ENCODE results near the gene BBS4.
"Not testable (repeated sequence)": the region's sequence is repeated elsewhere in the genome, so short reads cannot be mapped to it uniquely, and the experiment has no call there.

Gene BBS4

DNA sequence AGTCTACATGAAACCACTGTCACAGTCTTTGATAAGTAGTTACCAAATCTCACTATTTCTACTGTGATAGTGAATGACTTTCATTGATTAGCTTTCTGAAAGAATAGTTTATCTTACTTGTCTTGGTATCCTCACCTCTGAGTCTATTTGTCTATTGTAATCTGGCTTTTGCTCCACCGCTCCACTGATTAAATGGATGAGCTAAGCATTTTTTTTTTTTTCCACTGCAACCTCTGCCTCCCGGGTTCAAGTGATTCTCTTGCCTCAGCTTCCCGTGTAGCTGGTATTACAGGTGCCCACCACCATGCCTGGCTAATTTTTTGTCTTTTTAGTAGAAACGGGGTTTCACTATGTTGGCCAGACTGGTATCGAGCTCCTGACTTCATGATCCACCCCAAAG lies 12.9 kb downstream of the BBS4 start:
- DNase-seq (ENCODE audit: low spot score) = no peak

DNA sequence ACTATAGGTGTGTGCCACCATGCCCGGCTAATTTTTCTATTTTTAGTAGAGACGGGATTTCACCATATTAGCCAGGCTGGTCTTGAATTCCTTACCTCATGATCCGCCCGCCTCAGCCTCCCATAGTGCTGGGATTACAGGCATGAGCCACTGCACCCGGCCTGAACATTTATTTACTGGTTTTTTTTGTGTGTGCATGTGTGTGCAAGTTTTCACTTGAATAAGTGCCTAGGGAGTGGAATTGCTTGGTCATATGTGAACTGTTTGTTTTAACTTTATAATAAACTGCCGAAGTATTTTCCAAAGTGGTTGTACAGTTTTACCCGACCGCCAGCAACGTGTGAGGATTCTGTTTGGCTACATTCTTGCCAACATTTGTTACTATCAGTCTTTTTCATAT lies 14.1 kb downstream of the BBS4 start:
- no peak for DNase-seq (ENCODE audit: low spot score)

DNA sequence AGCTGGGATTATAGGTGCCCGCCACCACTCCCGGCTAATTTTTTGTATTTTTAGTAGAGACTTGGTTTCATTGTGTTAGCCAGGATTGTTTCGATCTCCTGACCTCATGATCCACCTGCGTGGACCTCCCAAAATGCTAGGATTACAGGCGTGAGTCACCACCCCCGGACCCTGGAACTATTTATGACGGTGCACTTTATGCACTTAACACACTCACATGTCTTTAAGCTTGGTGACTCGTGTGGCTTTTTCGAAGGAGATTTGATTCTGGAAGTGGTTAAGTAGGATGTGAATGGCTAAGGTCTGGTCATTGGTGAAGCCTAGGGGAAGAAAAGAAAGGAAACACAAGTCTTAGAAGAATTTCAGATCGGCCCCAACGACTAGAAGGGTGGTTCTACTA lies 20.3 kb downstream of the BBS4 start:
- no peak for DNase-seq (ENCODE audit: low spot score)

DNA sequence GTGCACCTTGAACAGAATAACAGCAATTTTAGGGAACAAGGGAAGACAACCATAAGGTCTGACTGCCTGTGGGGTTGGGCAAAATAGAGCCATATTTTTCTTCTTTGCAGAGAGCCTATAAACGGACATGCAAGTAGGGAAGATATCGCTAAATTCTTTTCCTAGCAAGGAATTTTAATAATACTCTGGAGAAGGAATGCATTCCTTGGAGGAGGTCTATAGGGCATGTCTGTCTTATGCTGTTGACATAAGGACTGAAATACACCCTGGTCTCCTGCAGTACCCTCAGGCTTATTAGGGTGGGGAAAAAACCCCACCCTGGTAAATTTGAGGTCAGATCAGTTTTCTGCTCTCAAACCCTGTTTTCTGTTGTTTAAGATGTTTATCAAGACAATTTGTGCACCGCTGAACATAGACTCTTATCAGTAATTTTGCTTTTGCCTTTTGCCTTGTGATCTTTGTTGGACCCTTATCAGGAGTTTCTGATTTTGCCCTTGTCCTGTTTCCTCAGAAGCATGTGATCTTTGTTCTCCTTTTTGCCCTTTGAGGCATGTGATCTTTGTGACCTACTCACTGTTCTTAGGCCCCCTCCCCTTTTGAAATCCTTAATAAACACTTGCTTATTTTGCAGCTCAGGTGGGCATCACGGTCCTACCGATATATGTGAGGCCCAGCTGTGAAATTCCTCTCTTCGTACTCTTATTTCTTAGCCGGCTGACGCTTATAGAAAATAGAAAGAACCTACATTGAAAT lies 22.7 kb downstream of the BBS4 start:
- not testable (repeated sequence) for DNase-seq (ENCODE audit: low spot score)

DNA sequence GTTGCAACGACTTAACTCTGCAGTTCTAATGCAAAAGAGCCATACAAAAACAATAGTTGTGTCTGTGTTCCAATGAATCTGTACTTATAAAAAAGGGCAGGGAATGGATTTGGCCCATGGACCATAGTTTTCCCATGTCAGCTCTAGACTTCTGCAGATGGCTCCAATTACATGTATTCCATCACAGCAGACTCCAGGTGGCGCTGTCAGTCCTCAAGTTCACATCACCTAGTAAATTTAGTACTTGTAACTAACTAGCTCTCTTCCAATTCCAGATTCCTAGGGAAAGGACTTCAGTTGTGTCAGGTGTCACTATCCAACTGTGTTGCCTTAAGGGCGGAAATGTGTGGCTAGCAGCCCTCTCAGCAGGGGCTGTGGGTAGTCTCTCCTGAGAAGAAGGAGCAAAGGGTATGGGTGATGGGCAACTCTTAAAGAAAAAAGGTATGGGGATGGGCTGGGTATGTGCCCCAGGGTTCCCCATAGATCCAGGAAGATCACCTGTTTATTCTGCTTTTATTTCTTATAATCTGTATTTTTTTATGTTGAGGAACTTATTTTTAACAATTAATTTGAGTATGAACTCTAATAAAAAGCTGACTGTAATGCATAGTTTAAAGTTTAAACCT lies 36.2 kb downstream of the BBS4 start:
- DNase-seq (ENCODE audit: low spot score) = peak; percentile 63

DNA sequence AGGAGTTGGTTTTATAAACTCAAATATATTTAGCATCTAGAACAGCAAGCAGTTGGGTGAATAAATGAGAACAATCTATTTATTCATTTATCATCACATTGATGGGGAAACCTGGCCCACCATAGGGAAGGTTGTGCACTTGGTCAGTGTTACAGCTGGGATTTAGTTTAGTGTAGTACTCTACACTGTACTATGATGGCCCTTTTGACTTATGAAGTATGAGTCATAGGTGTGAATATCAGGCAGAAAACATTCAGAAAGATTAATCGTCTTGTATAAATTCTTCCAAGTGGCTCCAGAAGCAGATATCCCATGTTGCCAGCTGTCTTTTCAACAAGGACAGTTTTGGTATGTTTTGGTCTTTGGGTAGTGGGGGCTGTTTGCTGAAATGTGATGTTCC lies 38.0 kb downstream of the BBS4 start:
- DNase-seq (ENCODE audit: low spot score) = no peak

DNA sequence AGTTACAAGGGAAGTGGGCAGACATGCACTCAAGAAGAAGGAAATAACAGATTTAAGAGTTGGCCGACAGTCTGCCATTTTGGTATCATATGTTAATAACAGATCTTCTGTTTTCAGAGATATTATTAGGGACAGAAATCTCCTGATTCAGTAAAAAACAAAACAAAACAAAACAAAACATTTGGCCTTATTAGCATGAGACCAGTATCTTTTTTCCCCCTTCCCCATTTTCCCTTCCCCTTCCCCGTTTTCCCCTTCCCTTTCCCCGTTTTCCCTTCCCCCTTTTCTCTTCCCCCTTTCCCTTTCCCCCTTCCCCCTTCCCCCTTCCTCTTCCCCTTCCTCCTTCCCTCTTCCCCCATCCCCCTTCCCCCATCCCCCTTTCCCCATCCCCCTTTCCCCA lies 39.4 kb downstream of the BBS4 start:
- no peak for DNase-seq (ENCODE audit: low spot score)

DNA sequence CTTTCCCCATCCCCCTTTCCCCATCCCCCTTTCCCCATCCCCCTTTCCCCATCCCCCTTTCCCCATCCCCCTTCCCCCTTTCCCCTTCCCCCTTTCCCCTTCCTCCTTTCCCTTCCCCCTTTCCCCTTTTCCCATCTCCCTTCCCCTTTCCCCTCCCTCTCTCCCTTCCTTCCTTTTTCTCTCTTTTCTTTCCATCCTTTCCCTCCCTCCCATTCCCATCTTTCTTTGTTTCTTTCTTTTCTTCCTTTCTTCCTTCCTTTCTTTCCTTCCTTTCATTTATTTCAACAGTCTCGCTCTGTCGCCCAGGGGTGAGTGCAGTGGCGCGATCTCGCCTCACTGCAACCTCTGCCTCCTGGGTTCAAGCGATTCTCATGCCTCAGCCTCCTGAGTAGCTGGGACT lies 39.8 kb downstream of the BBS4 start:
- DNase-seq (ENCODE audit: low spot score) = not testable (repeated sequence)

DNA sequence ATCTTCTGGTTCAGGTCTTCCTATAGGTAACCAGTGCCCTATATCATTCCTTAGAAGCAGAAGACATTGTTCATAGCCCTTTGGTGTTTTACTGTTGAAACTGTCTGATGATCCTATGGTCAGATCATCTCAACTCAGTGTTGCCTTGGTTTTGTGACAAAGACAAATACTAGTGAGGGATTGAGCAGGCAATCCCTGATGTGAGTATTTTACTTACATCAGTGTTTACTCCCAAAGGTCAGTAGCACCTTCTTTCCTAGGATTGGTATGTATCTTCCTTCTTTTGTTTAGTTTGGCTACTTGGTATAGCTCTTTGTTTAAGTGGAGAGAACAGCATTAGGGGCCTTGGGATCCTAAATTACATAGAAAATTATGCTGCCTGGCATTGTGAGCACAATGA lies 41.1 kb downstream of the BBS4 start:
- no peak for DNase-seq (ENCODE audit: low spot score)

DNA sequence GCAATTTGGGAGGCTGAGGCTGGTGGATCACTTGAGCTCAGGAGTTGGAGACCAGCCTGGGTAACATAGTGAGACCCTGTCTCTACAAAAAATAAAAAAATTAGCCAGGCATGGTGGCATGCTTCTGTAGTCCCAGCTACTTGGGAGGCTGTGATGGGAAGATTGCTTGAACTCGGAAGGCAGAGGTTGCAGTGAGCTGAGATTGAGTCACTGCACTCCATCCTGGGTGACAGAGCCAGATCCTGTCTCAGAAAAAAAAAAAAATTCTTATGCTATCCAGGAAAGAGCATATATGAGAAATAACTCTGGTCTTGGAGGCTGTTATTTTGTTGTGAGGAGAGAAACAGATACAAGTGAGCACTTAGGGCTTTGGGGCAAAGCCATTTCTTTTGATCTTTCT lies 42.2 kb downstream of the BBS4 start:
- DNase-seq (ENCODE audit: low spot score) = not testable (repeated sequence)

DNA sequence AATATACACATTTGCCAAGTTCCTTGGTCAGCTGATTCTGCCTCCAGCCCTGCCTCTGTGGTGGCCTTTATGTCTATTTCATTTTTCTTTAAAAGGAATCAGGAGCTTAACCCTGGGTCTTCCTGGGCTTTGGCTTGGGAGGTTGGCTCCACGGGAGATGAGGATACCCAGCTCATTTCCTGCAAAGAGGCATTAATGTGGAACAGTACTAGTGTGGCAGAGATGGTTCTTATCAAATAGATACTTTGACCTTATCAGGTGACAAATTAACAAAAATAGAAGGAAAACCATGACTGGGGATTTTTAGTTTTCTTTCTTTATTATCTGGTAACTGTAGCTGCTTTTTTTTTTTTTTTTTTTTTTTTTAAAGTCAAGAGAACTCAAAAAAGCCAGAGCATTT lies 42.8 kb downstream of the BBS4 start:
- DNase-seq (ENCODE audit: low spot score) = no peak

DNA sequence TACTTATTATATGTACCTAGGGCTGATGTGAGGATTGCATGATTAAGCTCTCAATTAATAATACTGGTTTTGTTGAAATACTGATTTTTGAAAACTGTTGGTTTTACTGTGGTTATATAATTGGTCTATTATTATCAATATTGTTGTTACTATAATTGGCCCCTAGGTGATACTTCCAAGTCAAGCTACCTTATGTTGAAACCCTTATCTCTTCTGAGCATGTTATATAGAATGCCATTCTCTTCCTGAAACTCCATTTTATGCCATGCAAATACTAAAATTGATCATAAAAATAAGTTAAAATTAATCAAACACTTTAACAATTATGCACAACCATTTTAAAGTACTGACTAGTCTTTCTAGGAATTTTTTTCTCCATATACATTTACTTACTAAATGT lies 46.1 kb downstream of the BBS4 start:
- no peak for DNase-seq (ENCODE audit: low spot score)

DNA sequence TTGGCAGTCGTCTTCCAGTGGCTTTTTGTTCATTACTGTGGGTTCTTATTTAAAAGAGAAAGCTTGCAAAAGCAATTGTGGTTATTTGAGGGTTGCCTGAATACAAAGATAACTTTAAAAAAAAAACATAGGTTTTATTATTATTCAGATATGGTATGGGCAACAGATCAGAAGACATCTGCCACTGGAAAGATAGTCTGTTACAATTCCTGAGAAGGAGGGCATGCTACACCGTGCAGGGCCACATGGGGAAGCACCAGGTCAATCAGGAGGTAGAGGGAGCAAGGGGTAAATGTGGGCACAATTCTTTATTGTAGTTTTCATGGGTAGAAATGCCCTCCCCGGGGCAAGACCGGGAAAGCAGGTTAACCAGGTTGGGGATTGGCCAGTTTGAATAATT lies 46.5 kb downstream of the BBS4 start:
- no peak for DNase-seq (ENCODE audit: low spot score)

DNA sequence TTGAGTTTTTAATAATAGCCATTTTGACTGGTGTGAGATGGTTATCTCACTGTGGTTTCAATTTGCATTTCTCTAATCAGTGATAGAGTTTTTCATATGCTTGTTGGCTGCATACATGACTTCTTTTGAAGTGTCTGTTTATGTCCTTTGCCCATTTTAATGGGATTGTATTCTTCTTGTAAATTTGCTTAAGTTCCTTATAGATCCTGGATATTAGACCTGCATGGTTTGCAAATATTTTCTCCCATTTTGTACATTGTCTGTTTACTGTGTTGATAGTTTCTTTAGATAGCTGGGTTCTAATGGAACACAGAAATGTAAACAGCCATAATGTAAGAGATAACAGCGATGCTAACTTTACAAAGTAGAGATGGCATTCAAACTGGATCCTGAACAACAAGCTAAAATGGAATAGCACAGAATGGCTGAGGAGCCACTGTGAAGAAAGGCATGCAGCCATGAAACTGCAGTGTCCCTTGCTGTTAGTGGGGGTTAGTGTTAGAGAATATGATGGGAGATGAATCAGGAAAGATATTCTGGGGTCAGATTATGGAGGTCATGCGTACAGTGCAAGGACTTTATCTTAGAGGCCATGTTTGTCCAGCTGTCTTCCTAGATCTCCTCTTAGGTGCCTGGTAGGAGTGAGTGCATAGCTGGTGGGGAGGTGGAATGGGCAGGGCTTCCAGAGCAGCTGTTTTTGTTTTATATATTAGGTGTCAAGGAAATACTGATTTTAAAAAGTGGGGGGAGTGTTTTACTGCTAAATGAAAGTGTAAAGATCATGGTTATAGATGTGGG lies 48.1 kb downstream of the BBS4 start:
- no peak for DNase-seq (ENCODE audit: low spot score)

DNA sequence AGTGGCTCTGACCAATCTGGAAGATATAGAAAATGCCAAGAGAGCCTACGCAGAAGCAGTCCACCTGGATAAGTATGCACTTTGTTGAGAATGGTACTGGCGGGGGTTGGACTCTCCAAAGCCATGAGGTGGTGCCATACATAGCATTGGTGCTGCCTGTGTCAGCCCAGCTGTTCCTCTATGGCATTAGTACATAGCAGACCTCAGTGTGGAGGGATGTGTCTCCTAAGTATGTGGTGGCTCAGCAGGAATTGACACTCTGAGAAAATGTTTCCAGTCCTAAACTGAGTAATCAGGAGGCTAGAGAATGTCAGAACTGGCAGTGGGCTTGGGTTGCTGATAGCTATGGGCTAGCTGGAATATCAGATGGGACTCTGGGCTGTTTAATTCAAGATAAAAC lies 49.1 kb downstream of the BBS4 start:
- DNase-seq (ENCODE audit: low spot score) = no peak

DNA sequence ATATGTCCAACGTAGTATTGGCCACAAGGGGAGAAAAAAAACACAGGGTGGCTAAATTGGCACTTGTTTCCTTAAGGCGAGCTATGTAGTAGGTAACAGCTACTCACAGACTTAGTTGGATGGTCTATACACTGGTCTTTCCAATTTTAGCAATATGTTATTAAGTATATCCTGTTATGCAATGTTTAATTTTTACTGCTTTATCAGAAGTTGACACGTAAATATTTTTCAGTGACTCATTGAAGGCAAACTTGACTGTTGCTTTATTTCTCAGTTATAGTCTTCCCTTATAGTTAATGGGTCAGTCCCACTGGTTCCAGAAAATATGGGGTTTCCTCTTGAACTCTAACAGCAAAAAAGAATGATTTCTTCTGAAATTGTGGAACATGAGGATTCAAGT lies 51.1 kb downstream of the BBS4 start:
- DNase-seq (ENCODE audit: low spot score) = no peak

DNA sequence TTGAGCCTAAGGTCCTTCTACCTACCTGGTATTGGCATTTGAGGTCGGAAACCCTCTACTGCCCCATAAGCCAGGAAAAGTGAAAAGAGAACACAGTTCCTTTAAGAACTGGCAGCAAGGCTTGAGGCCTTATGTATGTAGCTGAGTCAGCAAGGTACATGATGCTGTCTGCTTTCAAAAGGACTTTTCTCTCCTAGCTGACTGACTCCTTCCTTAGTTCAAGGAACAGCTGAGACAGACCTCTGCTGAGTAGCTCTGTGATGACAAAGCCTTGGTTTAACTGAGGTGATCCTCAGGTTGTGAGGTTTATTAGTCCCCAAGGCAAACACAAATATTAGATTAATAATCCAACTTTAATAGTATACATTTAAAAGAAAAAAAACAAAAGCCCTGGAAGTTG lies 51.7 kb downstream of the BBS4 start:
- DNase-seq (ENCODE audit: low spot score) = no peak

DNA sequence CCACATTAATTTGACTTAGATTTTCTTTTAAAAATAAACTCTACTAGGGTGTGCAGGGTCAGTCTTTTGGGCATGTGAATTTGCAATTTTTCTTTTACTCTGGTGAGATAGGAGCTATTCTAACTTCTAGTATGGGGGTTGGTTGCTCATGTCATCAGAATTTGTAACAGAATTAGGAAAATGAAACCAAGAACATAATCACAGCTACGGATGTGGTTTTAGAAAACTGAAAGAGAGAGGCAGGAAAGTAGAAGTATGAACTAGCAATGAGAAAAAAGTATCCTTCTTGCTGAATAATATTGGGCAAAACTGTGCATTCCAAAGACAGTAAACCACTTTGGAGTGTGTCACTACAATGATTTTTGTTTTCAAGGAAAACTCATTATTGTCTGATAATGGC lies 54.2 kb downstream of the BBS4 start:
- no peak for DNase-seq (ENCODE audit: low spot score)

DNA sequence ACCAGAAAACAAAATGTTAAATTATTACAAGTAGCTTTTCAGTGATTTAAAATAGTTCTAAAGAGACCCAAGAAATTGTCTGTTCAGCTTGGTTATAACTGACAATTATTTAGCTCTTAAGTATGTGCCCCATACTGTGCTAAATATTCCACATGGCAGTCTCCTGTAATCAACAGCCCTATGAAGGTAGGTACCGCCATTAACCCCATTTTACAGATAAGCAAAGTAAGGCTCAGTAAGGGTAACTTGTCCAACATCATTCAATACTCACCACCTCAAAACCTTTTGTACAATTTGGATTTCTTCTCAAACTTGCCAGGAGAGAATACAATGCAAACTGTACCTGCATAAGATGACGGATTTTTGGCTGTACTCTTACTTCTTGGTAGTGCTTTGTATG lies 63.7 kb downstream of the BBS4 start:
- no peak for DNase-seq (ENCODE audit: low spot score)

DNA sequence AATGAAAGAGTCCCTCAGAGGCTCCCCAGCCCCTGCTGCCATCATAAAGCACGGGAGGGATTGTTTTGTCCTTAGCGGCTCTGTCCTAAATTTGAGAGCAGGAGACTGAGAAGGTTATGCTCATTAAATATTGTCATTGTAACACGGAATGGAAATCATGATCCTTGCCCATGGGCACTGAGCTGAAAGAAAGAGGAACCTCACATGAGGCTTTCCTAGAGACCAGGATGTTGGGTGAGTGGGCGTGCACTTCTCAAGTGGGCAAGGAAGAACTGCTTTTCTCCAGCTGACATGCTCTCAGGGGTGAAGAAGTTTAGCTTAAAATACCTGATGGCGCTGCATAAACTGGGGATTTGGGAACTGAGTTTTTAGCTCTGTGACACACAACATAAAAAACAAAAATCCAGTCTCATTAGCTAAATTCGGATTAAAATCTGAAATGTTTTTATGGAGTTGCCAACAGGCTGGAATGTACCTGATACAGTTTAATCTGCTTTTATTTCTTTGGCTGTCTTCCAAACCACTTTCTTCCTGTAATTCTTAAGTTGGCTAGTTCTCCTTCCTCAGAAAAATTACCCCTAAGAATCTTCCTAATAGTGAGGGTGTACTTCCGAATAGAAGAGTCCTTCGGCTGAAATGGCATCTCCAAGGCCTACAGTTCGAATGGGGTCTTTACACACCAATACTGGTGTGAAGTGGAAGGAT lies 65.9 kb downstream of the BBS4 start:
- no peak for DNase-seq (ENCODE audit: low spot score)

DNA sequence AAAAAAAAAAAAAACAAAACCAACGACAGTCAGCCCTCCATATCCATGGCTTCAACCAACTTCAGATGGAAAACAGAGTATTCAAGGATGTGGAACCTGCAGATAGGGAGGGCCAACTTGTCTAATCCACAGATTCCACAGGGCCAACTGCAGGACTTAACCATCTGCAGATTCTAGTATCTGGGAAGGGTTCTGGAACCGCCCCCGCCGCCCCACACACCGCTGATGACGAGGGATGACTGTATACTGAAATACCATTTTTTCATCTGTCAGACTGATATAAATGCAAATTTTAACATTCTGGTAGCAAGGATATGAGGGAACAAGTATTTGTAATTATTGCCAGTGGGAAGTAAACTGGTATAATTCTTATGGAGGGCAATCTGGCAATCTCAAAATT lies 68.1 kb downstream of the BBS4 start:
- DNase-seq (ENCODE audit: low spot score) = no peak

DNA sequence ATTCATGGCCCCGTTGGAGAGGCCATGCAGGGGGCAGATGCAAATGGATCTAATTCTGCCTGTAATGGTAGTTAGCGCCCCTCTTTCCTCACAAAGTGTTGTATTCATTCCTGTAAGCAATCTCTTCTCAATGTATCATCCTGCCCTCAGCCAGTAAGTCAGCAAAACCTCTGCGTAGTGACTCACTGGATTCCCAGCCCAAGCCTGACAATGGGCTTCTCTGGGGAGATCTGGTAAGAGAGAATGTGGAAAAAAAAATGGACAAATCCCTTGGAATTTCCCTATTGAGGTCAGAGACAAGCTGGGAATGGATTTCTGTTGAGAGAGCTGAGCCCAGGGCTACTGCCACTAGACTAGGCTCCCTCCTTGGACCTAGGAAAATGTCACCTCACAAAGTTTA lies 72.2 kb downstream of the BBS4 start:
- DNase-seq (ENCODE audit: low spot score) = no peak

All from HuH-7 (cell line).